Endothelial cell of umbilical vein (primary cell): ENCODE measurements around the gene FRMD6. TPM values are rescaled to one million over a fixed set of nuclear protein-coding genes. Genes with fewer than 3 reads are reported as not detected.

Experiments used
- BruUV-seq: library from RNA; stranded (reverse); fragments of 400-500 nt; replicated peaks from 2 replicates; lab custom pipeline; 2021; lab: Mats Ljungman, UMichigan
- CTCF ChIA-PET: fragments of 300-600, 350-600 bp; sonication (Branson Sonifier 250); formaldehyde crosslinking; loops from one replicate; lab custom pipeline; 2021; ENCODE audit warnings: antibody characterized with exemption, inconsistent platforms; lab: Charles Lee
- POLR2A ChIA-PET: fragments of 300-600, 350-600 bp; sonication (Branson Sonifier 250); formaldehyde crosslinking; loops from one replicate; lab custom pipeline; 2021; ENCODE audit warnings: antibody characterized with exemption, inconsistent platforms; lab: Charles Lee
- DNase-seq: peaks from one replicate; pipeline ENCODE4 v3.0.0-alpha.2; 2011; ENCODE audit warnings: low read depth, low spot score
- FAIRE-seq: peaks from 2 replicates; lab custom pipeline; 2011; peaks lifted over from hg19 to GRCh38; lab: Jason Lieb, UNC
- H2AFZ ChIP-seq: 2 replicates; pipeline ENCODE4 v1.6.0; 2012; ENCODE audit warnings: low read depth, low read length, control low read depth, inconsistent platforms
- H3K27ac ChIP-seq: 2 replicates; pipeline ENCODE4 v1.5.1; 2011; ENCODE audit warnings: low read depth, mild to moderate bottlenecking, control low read depth, low read length, moderate library complexity; ENCODE audit not compliant: insufficient read depth
- H3K27me3 ChIP-seq, 2 experiments: 2 replicates each; pipeline versions ENCODE4 v1.6.0 to v1.6.1; 2011; ENCODE audit warnings: low read length in 2 of 2, mixed read lengths in 1 of 2; ENCODE audit not compliant: control insufficient read depth in 2 of 2, insufficient read depth in 2 of 2
- H3K36me3 ChIP-seq, 2 experiments: 2 replicates in 1 of 2; 3 replicates in 1 of 2; pipeline ENCODE4 v1.5.1; 2011; ENCODE audit warnings: low read length in 2 of 2, mild to moderate bottlenecking in 1 of 2, moderate library complexity in 1 of 2; ENCODE audit not compliant: control insufficient read depth in 2 of 2, insufficient read depth in 2 of 2; ENCODE audit errors: extremely low read depth in 1 of 2
- H3K4me1 ChIP-seq: 3 replicates; pipeline ENCODE4 v1.5.1; 2011; ENCODE audit warnings: mild to moderate bottlenecking, low read length; ENCODE audit not compliant: control insufficient read depth, insufficient read depth; ENCODE audit errors: extremely low read depth
- H3K4me2 ChIP-seq: 2 replicates; pipeline ENCODE4 v1.6.1; 2011; ENCODE audit warnings: low read length, control low read depth, mixed read lengths; ENCODE audit not compliant: insufficient read depth
- H3K4me3 ChIP-seq, 3 experiments: fragments of 200-600 bp in 1 of 3; sonication (generic), shearing (Covaris generic) in 1 of 3; replicated peaks in 1 of 3; 2 replicates each; pipeline ENCODE4 v1.5.1; 2011 to 2016; ENCODE audit warnings: control low read depth in 3 of 3, low read length in 3 of 3, mild to moderate bottlenecking in 2 of 3, inconsistent platforms in 1 of 3, low read depth in 1 of 3, moderate library complexity in 1 of 3; ENCODE audit not compliant: insufficient read depth in 1 of 3
- H3K79me2 ChIP-seq: 2 replicates; pipeline ENCODE4 v1.6.0; 2012; ENCODE audit warnings: low read length, inconsistent platforms; ENCODE audit not compliant: control insufficient read depth, insufficient read depth
- H3K9ac ChIP-seq: replicated peaks from 2 replicates; pipeline ENCODE3; 2011; ENCODE audit warnings: low read length, control low read depth; ENCODE audit not compliant: insufficient read depth; ENCODE audit errors: extremely low read depth
- H3K9me1 ChIP-seq: replicated peaks from 3 replicates; pipeline ENCODE4 v1.6.0; 2011; ENCODE audit warnings: mild to moderate bottlenecking, low read length; ENCODE audit not compliant: control insufficient read depth, insufficient read depth; ENCODE audit errors: extremely low read depth
- H3K9me3 ChIP-seq: replicated peaks from 2 replicates; pipeline ENCODE4 v1.5.1; 2012; ENCODE audit warnings: low read length, inconsistent platforms; ENCODE audit not compliant: control insufficient read depth, insufficient read depth
- H4K20me1 ChIP-seq: replicated peaks from 2 replicates; pipeline ENCODE3; 2011; ENCODE audit warnings: mild to moderate bottlenecking, low read length; ENCODE audit not compliant: control insufficient read depth, insufficient read depth; ENCODE audit errors: extremely low read depth
- EZH2 ChIP-seq: IDR thresholded peaks from 2 replicates; pipeline ENCODE4 v1.6.1; 2012; ENCODE audit warnings: borderline replicate concordance, low read depth, mild to moderate bottlenecking, moderate library complexity, low read length, inconsistent platforms; ENCODE audit not compliant: severe bottlenecking
- FOS ChIP-seq: IDR thresholded peaks from 2 replicates; pipeline ENCODE4 v1.6.1; 2011; ENCODE audit warnings: mild to moderate bottlenecking, low read length, moderate library complexity, borderline replicate concordance; ENCODE audit not compliant: insufficient read depth
- GATA2 ChIP-seq: IDR thresholded peaks from 2 replicates; pipeline ENCODE4 v1.7.0; 2011; ENCODE audit warnings: low read depth, mild to moderate bottlenecking, moderate library complexity, mixed read lengths, low read length; ENCODE audit not compliant: insufficient read length, insufficient read depth
- JUN ChIP-seq: IDR thresholded peaks from 2 replicates; pipeline ENCODE4 v1.6.1; 2011; ENCODE audit warnings: borderline replicate concordance, low read depth; ENCODE audit not compliant: insufficient read length, insufficient read depth
- MYC ChIP-seq: IDR thresholded peaks from one replicate; pipeline ENCODE4 v1.6.1; 2011; ENCODE audit warnings: mild to moderate bottlenecking, low read depth, low read length
- POLR2A ChIP-seq: IDR thresholded peaks from 2 replicates; pipeline ENCODE4 v1.6.1; 2012; ENCODE audit warnings: low read depth, mild to moderate bottlenecking, control low read depth, low read length
- POLR2AphosphoS5 ChIP-seq: IDR thresholded peaks from 2 replicates; pipeline ENCODE4 v1.6.1; 2012; ENCODE audit warnings: low read depth, mild to moderate bottlenecking, control low read depth, low read length, moderate library complexity; ENCODE audit not compliant: insufficient read depth
- dilution Hi-C: fragments of 300-500 bp; cut with MboI; formaldehyde crosslinking; loops from one replicate; pipeline ENCODE4 v1.15.0; 2019; ENCODE audit warnings: low sequenced_read_pairs; ENCODE audit not compliant: extremely low pct_ligation_motif_present
- intact Hi-C: fragments of 100-400 bp; cut with micrococcal nuclease; formaldehyde crosslinking; loops from one replicate; pipeline ENCODE4 v1.10.0; 2022
- polyA plus RNA-seq, 4 experiments: library from polyadenylated mRNA; depleted of rRNA in 3 of 4; stranded (reverse) in 3 of 4; unstranded in 1 of 4; fragments of >200 nt; gene quantifications; 2 replicates each; pipeline versions ENCODE4 v1.2.1 to v1.2.3, GENCODE V29; 2011 to 2012; ENCODE audit warnings: missing spikeins in 1 of 4
- total RNA-seq: library from RNA; stranded (reverse); gene quantifications from 2 replicates; pipeline ENCODE4 v1.2.3, GENCODE V29; 2021
- TF ChIP-seq, protein P1 (sequence below): IDR thresholded peaks from 2 replicates; pipeline ENCODE4 v1.6.1; 2011; ENCODE audit not compliant: insufficient read depth, insufficient read length
- TF ChIP-seq, protein P2 (sequence below), 2 donors: IDR thresholded peaks; 1 replicate in 1 of 2; 2 replicates in 1 of 2; pipeline ENCODE4 v1.5.1; 2011; ENCODE audit warnings: low read length in 2 of 2, mild to moderate bottlenecking in 2 of 2, moderate library complexity in 2 of 2, control low read depth in 1 of 2, inconsistent platforms in 1 of 2, low read depth in 1 of 2; ENCODE audit not compliant: insufficient read depth in 1 of 2; ENCODE audit errors: extremely low read depth in 1 of 2

FRMD6 gene
- total and polyA plus RNA-seq, 2 donors (not counting 3 experiments of a cell fraction or from before 2014, with no cell fraction given): 69.0 to 97.1 TPM

DNA sequence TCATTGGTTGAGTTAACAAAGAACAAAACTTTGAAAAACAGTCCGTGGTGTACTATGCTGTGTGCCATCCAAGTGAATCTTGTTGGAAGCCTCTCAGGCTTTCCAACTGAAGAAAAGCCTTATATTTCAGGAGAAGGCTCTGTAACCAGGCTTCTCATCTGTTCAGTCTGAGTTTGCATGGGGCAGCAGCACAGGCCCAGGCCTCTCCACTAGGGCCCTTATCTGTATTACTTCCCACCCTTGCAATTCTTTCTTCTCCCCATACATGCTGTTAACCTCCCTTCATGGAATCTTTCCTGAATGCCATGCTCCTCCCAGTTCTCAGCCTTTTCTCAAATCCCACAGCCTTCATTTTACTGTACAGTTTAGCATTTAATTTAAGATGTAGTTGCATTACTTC, 28.3 kb downstream of the FRMD6 start:
- no peaks in the 10 kb centered on the region for H3K9me3 ChIP-seq
- no peak for FAIRE-seq
- no peak overlapping the region for H3K27ac ChIP-seq
- H3K9ac ChIP-seq: no peak overlapping the region
- ChIA-PET POLR2A (no interaction called here), CTCF (interaction anchor here (0.6 to 2.4 kb wide), 2 partner anchors 20 to 397 kb away, joined by 3 to 9 read pairs; no protein-coding TSS in a partner anchor)
- H3K4me3 ChIP-seq: no peak overlapping the region
- TF ChIP-seq MYC (no peak), POLR2AphosphoS5 (no peak), EZH2 (no peak), JUN (no peak), POLR2A (no peak), FOS (no peak), GATA2 (no peak)
- TF ChIP-seq, protein P1, sequence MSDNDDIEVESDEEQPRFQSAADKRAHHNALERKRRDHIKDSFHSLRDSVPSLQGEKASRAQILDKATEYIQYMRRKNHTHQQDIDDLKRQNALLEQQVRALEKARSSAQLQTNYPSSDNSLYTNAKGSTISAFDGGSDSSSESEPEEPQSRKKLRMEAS: no peak
- TF ChIP-seq, protein P2, sequence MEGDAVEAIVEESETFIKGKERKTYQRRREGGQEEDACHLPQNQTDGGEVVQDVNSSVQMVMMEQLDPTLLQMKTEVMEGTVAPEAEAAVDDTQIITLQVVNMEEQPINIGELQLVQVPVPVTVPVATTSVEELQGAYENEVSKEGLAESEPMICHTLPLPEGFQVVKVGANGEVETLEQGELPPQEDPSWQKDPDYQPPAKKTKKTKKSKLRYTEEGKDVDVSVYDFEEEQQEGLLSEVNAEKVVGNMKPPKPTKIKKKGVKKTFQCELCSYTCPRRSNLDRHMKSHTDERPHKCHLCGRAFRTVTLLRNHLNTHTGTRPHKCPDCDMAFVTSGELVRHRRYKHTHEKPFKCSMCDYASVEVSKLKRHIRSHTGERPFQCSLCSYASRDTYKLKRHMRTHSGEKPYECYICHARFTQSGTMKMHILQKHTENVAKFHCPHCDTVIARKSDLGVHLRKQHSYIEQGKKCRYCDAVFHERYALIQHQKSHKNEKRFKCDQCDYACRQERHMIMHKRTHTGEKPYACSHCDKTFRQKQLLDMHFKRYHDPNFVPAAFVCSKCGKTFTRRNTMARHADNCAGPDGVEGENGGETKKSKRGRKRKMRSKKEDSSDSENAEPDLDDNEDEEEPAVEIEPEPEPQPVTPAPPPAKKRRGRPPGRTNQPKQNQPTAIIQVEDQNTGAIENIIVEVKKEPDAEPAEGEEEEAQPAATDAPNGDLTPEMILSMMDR (IDR thresholded peaks at IDR 0.05; ENCODE audit: extremely low read depth in 1 of 2, insufficient read depth in 1 of 2, low read depth in 1 of 2, low read length in 2 of 2): no peak
- no peaks in the 10 kb centered on the region for H3K4me1 ChIP-seq
- no peak overlapping the region for H3K4me2 ChIP-seq
- peaks cover 0 to 3% of the 10 kb centered on the region in 2 experiments for H3K36me3 ChIP-seq
- peaks cover 97% of the 10 kb centered on the region for H3K79me2 ChIP-seq
- H3K27me3 ChIP-seq: no peaks in the 10 kb centered on the region
- no TSS peak for BruUV-seq
- no peaks in the 10 kb centered on the region for H3K9me1 ChIP-seq
- dilution Hi-C loops (no loop called here), intact Hi-C loops (no loop called here)
- H2AFZ ChIP-seq: no peak overlapping the region
- DNase-seq: no peak
- peaks cover 30% of the 10 kb centered on the region for H4K20me1 ChIP-seq
